ENCODE measurements around the gene TRMT2A.

The TRMT2A gene

DNA sequence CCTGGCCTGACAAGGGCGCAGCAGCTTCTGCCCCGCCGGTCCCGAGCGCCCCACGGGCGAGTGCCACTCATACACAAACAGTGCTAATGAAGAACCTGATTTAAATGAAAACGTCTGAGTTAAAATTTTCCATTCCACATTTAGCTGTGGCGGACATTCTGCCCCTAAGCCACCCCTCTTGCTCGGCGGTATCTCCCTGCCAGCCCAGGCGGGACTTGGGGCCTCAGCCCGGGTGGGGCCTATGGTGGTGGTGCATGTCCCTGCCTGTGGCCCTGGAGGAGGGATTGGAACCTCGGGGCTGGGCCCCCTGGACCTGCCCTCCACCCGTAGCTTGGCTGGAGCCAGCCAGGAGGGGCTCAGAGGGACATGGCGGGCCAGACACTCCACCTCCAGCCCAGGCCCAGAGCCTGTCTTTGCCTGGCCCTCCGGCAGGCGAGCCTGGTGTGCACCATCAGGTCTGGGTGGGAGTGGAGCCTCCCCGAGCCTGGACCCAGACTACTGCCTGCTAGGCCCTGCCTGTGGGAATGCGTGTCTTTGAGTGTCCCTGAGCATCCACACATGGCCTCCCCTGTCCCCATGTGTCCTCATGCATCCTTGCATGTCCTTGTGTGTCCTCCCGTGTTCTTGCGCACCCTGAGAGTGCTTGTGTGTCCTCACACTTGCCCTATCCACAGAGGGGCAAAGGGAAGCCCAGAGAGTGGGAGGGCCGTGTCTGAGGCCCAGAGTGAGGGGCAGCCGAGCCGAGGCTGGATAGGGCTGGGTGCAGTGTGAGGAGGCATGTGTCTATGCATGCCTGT lies 19.0 kb upstream of the TRMT2A start:
- DNase-seq (ENCODE audit: low read depth in 1 of 2, low spot score in 1 of 2) = no peak

DNA sequence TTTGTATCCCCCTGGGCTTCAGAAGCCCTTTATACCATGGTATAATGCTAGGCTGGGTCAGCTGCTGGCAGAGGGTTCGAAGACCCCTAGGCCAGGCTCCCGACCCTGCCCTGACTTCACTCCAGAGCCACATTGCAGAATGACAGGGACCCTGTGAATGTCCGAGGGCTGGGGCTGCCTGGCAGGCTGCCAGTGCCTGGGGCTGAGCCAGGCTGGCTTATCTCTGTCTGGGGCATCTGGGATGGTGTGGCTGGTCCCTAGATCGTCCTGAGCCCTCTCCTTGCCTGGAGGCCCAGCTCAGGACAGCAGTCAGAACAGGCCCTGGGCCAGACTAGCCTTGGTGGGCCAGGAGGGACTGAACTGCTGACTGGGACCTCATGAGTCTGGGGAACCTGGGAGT lies 18.2 kb upstream of the TRMT2A start:
- no peak for DNase-seq (ENCODE audit: low read depth in 1 of 2, low spot score in 1 of 2)

DNA sequence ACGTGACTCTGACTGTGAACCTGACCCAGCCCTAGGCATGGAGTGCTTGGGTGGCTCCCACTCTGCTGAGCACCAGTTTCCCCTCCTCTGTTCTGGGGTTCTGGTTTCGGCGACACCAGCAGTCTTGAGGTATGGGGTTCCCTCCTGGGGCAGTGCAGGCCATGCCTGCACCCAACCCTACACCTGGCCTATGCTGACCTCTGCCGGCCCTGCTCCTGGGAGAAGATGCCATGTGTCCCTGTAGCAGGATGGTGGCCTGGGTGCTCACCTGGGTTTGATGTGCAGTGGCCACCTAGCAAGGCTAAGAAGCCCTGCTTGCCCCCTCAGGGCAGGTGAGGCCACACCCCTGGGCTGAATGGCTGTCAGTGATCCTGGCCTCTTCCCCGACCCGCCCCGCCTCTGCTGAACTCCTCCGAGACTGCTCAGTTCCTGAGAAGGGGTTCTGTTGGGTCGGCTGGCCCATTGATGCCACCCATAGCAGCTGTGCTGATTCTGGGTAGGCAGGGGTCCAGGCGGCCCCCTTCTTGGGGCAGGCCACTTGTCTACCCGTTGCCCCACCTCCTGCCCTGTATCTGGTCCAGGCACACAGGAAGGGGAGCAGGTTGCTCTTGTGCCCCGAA lies 17.0 kb upstream of the TRMT2A start:
- DNase-seq (ENCODE audit: low read depth in 1 of 2, low spot score in 1 of 2) = no peak

DNA sequence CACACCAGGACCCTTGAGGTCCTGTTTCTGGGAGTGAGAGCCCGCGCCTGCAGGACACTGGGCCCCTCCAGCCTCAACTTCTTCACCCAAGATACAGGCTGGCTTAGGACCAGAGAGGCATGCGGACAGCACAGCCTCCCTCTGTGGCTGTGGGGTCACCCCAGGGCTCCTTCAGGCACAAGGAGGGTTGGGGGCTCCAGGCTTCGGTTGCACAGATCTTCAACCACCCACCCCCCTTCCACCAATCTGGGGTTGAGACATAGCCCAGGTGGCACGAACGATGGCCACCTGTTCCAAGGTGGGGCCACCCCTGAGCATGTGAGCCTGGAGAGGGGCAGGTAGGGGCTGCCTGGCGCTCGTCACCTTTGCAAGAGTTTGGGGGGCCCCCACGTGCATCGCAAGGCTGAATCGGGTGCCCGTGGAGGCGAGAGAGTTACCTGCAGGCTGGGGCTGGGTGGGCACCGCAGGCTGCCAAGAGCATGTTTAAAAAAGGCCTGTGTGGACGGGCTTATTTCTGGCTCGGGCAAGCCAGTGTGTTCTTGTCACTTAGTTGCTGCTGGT lies 15.7 kb upstream of the TRMT2A start:
- no peak for DNase-seq (ENCODE audit: low read depth in 1 of 2, low spot score in 1 of 2)

DNA sequence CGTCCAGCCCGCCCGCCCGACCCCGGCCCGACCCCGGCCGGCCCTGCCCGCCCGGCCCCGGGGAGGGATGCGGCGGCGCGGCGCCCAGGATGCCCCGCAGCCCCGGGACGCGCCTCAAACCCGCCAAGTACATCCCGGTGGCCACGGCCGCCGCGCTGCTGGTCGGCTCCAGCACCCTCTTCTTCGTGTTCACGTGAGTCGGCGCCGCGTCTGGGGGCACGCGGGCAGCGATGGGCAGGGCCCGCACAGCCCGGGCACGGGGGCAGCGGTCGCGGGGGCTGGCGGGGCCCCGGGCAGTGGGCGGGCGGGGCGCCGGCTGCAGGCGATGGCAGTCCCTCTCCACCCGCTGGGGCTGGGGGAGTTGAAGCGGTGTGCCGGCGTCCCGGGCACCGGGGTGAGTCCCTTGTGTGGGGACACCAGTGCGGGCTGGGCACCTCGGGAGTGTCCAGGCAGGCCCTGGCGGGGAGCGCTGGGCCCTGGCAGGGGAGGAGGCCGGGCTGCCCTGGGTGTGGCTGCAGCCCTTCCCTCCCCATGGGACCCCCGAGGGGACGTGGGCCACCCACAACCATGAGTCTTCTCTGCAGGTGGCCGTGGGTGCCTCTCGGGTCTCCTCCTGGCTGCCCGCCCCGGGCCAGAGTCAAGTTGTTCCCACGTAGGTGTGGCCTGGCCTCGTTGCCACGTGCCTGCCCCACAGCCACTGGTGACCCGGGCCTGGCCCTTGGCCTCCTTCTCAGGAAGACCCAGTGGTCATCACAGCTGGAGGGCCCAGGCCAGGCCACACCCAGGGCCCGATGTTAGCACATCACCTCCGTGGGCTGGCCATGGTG lies 15.0 kb upstream of the TRMT2A start:
- DNase-seq (ENCODE audit: low read depth in 1 of 2, low spot score in 1 of 2) = no peak

DNA sequence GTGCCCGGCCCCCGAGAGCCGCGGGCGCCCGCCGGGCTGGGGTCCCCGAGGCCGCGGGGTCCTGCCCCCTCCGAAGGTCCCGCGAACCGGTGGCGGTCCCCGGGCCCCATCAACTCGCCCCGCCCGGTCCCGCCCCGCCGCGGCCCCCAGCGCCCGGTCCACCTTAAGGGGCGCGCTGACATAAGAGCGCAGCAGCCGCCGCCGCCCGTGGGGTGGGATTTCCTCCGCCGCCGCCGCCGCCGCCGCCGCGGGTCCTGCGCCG lies 14.5 kb upstream of the TRMT2A start, which contains the start of gene ZDHHC8:
Gene ZDHHC8 (plus strand): TSS at position 208 of the 262 bp plus-strand sequence. CDS start 144 bp downstream, outside the sequence.
- peak; percentile 25 to 52 for DNase-seq (ENCODE audit: low read depth in 1 of 2, low spot score in 1 of 2)

DNA sequence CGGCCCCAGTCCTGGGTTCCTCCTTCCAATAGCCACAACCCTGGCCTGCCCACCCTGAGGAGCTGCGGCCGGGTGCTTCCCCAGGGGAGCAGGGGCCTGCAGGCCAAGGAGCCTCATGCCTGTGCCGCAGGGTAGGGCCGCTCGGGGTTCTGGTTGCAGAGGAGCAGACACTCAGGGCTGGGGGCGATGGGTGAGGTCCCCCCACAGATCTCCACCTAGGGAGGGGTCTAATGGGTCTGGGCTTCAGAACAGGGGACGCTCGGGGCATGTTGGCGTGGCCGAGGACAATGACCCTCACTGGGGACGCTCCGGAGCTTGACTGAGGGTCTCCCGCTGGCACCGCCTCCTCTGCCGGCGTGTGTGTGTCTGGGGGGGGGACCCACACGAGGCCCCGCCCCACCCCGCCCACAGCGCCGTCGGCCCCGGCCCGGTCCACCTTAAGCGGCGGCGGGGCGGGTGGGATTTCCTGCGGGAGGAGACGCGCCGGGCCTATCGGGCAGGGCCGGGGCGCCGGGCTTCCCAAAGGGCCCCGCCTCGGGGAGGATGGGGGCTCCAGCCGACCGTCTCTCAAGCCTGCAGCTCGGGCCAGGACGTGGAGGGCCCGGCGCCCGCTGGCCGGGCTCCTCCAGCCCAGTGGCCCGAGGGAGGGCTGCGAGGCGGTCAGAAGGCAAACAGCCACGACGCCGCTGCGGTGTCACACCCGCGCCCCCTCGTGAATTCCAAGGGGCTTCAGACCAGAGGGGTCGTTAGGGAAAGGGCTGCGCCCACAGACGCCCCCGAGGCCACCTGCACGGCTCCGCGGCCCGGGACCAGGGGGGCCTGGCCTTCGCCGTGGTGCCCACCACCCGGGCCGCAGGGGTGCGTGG lies 13.9 kb upstream of the TRMT2A start:
- DNase-seq (ENCODE audit: low read depth in 1 of 2, low spot score in 1 of 2) = peak; percentile 68 to 78

DNA sequence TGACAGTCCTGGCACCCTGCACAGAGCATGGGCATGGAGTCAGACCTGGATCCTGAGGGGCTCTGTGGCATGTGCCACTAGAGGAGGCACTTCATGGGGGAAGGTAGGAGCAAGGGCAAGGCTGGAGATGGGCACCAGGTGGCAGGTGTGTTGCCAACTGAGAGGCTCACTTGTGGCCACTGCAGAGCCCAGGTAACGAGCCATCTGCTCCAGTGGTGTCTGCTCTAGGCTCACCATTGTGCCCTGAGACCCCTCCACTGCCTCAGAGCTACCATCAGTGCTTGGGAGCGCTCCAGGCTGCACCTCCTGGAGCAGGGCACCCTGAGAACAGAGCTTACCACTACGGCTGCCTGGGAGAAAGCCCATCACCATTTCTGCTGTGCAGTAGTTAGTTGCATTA lies 13.3 kb upstream of the TRMT2A start:
- DNase-seq (ENCODE audit: low read depth in 1 of 2, low spot score in 1 of 2) = no peak

DNA sequence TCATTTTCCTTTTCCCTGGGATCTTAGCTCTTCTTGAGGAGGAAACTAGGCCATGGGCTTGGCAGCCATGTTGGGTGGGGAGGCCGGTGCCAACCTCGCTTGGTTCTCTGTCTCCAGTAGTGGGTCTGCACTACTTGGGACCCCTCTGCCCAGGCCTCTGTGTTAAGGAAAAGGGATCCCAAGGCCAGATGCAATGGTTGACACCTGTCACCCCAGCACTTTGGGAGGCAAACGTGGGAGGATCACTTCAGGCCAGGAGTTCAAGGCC lies 12.7 kb upstream of the TRMT2A start:
- no peak for DNase-seq (ENCODE audit: low read depth in 1 of 2, low spot score in 1 of 2)

DNA sequence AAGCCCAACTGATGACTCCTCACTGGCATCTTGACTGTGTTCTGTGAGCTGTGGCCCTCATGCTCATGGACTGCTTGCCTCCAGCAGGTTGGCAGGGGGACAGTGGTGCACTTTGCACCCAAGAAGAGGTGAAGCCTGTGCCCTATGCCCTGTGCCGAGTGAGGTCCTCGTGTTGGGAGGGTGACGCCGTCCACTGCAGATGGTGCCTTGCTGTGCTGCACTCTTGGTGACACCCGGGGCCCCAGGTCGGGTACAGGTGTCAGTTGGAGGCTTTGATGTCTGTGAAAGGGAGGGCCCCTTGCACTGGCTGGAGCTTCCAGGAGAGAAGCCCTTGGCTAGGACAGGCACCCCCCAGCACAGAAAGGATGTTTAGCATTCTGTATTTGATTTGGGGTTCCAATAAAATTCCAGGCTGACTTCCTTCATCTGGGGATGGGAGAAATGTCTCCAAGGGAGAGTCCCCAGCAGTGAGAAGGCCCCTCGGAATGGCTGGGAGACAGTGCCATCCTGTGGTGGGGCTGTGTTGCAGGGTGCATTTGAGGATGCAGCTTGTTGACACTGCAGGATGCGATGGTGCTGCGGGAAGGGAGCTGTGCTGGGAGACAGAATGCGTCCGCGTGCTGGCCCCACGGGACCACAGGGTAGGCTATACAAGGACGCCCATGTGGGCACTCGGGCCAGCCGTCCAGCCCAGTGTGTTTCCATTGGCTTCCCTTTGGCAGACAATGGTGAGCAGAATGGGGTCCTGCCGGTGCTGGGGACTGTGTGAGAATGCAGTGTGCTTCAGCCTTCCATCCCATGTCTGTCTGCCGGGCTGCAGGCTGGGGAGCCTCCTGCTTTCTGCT lies 12.1 kb upstream of the TRMT2A start:
- DNase-seq (ENCODE audit: low read depth in 1 of 2, low spot score in 1 of 2) = peak in 1 of 2 donors; percentile 26

DNA sequence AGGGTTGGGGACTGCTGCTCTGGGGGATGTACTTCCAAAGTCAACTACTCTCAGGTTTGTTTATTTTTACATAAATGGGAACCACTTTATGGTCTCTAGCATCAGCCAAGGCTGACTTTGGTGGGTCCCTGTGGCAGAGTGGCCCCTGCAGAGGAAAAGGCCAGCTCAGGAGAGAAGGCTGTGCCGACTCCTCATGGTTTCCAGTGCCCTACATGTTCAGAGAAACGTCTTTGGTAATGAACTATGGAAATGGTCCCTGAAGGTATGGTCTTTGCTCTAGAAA lies 11.5 kb upstream of the TRMT2A start:
- no peak for DNase-seq (ENCODE audit: low read depth in 1 of 2, low spot score in 1 of 2)

DNA sequence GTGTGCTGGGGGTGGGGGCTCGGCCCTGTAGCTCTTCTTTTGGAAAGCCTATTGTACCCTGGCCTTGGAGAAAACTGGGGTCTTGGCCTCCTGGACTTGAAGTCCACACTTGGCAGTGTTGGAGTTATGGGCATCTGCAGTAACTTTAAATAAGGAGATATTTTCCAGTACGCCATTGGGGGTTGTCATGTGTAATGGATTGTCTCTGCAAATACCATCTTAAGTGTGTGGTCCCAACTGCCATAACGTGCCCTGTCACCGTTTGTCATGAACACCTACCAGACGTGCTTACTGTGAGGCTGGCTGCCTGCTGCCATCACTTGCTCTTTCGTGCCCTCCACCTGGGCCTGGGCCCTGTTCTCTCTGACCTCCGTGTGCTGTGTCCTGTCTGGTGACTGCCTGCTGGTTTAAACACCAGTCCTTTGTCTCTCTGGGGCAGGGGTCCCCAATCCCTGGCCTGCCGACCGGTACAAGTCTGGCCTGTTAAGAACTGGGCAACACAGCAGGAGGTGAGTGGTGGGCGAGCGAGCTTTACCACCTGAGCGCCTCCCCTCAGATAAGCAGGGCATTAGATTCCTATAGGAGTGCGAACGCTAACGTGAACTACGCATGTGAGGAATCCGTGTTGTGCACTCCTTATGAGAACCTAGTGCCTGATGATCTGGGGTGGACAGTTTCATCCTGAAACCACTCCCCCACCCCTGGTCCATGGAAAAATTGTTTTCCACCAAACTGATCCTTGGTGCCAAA lies 11.0 kb upstream of the TRMT2A start:
- no peak for DNase-seq (ENCODE audit: low read depth in 1 of 2, low spot score in 1 of 2)

DNA sequence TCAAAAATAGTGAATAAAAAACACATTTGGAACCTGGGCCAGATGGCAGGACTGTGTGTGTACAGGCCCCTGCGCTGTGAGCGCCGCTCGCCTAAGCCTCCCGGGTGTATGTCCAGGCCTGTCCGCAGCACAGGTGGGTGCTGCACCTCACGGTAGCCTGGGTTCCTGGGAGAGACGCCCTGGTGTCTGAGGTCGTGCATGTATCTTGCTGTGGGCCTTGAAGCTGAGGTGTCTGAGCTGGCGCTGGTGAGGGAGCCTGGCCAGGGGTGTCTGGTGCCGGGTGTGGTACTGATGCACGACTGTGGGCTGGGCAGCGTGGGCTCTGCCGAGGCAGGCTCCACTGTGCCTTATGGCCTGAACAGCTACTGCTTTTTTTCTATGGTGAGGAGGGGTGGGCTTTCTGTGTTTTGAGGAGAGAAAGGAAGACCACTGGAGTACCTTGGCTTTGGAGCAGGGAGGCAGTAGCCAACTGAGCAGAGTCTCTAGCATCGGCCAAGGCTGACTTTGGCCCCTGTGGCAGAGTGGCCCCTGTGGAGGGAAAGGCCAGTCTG lies 10.4 kb upstream of the TRMT2A start:
- no peak for DNase-seq (ENCODE audit: low read depth in 1 of 2, low spot score in 1 of 2)

DNA sequence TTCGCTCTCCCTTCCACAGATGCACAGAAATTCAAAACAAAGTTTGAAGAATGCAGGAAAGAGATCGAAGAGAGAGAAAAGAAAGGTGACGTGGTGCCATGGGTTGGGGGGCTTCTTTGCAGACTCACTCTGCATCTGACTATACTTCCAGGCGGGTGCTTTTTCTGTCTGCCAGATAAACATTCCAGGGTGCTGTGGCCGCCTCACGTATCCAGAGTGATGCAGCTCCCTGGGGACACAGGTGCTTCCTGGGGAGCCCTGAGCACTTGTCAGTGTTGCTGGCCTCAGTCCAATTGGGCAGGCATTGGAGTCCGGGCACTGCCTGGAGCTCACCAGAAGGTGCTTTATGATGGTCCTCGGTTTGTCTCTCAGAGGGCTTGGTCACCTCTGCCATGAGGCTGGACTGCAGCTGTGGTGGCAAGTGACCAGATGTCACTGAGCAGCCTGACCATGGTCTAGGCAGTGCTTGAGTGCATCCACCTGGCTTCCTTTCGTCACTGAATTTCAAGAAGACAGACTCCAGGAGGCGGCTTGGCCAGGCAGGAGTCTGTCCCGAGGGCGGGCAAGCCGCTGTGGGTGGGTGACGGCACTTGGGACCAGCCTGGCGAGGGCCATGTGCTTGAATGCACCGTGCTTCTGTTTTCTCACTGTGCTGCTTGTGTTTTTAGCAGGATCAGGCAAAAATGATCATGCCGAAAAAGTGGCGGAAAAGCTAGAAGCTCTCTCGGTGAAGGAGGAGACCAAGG lies 9.4 kb upstream of the TRMT2A start:
- no peak for DNase-seq (ENCODE audit: low read depth in 1 of 2, low spot score in 1 of 2)

DNA sequence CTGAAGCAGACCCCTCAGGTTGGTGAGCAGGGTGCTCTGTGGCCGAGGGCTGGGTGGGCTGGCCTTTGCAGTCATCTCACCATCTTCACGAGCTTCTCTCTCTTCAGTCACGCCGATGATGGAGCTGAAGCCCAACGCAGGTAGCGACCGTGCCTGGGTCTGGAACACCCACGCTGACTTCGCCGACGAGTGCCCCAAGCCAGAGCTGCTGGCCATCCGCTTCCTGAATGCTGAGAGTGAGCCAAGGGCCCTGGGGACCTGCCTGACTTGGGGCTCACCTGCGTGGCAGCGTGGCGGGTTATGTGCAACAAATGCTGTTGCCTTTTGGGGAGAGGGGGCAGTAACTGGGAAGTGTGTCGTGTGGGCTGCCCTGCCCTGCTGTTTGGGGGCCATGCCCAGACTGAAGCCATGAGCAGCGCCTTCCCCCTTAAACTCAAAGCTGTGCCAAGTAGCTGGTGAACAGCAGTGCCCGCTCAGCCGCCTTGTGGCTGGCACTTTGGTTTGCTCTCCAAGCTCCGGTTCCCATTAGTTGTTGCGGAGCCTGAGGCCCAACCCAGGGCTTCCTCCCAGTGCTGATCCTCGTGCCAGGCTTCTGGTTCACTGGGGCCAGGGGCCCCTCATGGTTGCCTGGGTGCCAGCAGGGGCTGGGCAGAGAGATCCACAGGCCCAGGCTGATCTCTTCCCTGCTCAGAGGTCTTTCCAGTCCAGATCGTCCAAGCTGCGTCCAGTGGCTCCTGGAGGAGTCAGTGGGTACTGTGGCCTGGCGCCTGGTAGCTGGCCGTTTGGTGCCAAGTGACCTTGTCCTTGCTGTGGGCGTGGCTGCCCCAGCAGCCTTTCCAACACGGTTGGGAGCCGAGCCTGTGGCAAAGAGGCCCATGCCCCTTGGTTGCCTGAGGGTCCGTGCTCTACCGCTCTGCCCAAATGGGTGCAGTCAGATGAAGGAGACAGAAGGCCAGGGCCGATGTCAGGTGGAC lies 8.5 kb upstream of the TRMT2A start:
- no peak for DNase-seq (ENCODE audit: low read depth in 1 of 2, low spot score in 1 of 2)

DNA sequence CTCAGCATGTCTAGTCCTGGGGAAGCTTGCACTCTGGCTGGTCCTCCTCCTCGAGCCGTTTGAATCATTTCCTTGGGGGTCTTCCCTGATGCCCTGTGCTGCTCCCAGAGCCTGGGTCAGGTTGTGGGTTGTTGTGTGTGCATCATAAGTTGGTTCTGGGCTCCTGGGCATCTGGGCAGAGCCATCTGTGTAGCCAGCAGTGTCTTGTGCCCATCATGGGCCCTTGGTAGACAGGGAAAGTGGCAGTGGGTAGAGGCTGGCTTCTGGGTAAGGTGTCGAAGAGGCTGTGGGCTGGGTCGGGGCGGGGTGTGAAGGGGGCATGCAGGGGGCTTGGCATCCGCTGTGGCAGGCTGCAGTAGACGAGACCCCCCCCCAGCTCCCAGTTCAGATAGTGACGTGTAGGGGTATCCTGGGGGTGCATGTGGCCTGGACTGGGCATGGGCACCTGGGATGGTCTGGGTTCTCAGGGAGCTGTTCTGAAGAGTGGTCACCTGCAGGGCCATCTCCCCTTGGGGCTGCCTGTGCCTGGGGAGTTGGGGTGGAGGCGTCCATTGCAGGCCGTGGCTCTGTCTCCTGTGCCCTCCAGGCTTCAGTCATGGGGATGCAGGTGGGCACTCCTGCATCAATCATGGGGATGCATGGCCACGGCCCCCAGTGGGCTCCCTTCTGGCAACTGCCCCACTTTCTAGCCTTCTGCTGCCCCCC lies 7.2 kb upstream of the TRMT2A start:
- no peak for DNase-seq (ENCODE audit: low read depth in 1 of 2, low spot score in 1 of 2)
